Testis (tissue), 3 donors: ENCODE measurements around the gene GMPR. TPM values are rescaled to one million over a fixed set of nuclear protein-coding genes. Genes with fewer than 3 reads are reported as not detected.

ENCODE experiments used
- DNase-seq: peaks from one replicate; pipeline ENCODE4 v3.0.0-alpha.2; 2019
- H3K27ac ChIP-seq, 2 donors: fragments of 200-600 bp; sonication (generic); one replicate each; pipeline ENCODE4 v1.5.1; 2019
- H3K27me3 ChIP-seq: fragments of 200-600 bp; sonication (generic); one replicate; pipeline ENCODE4 v1.5.1; 2019
- H3K36me3 ChIP-seq: fragments of 200-600 bp; sonication (generic); one replicate; pipeline ENCODE4 v1.5.1; 2017; ENCODE audit warnings: low read depth; ENCODE audit errors: missing control alignments
- H3K4me1 ChIP-seq: fragments of 200-600 bp; sonication (generic); one replicate; pipeline ENCODE4 v1.5.1; 2019
- H3K4me3 ChIP-seq, 2 donors: fragments of 200-600 bp; sonication (generic); one replicate each; pipeline ENCODE4 v1.5.1; 2017 to 2019
- H3K9me3 ChIP-seq: fragments of 200-600 bp; sonication (generic); one replicate; pipeline ENCODE4 v1.5.1; 2017
- POLR2A ChIP-seq: fragments of 450-650 bp; IDR thresholded peaks from one replicate; pipeline ENCODE4 v1.6.1; 2017; ENCODE audit warnings: antibody characterized with exemption, mild to moderate bottlenecking, moderate library complexity
- WGBS, 2 donors: methylation state at CpG; one replicate each; pipeline ENCODE4 v1.1.5; 2018; 5-methylcytosine and 5-hydroxymethylcytosine counted together
- intact Hi-C: fragments of 100-400 bp; cut with DNase I; formaldehyde crosslinking; loops from one replicate; pipeline ENCODE4 v1.15.1; 2023; ENCODE audit warnings: low total_unique reads
- polyA plus RNA-seq: library from polyadenylated mRNA; stranded (reverse); fragments of 350-450 nt; fragmentation: Illumina TruSeq; extraction: RNeasy Lipid Tissue Mini Kit (QIAGEN cat#74804); gene quantifications from one replicate; pipeline ENCODE4 v1.2.3, GENCODE V29; 2014; ENCODE audit warnings: low read depth, low replicate concordance; ENCODE audit not compliant: insufficient read depth
- total RNA-seq, 2 donors: library from RNA; depleted of rRNA; stranded (reverse); fragments of >200 nt; gene quantifications; one replicate each; pipeline ENCODE4 v1.2.3, GENCODE V29; 2016
- TF ChIP-seq, protein P1 (sequence below), 3 experiments: fragments of 450-650 bp in 2 of 3; fragments of 200-600 bp in 1 of 3; sonication (generic) in 1 of 3; IDR thresholded peaks; one replicate each; pipeline ENCODE4 v1.5.1; 2016 to 2019; ENCODE audit warnings: antibody characterized with exemption in 3 of 3, mild to moderate bottlenecking in 2 of 3, moderate library complexity in 1 of 3

GMPR gene
- total and polyA plus RNA-seq, 3 donors from 2014 or later = 121 to 215 (median 164) TPM

DNA sequence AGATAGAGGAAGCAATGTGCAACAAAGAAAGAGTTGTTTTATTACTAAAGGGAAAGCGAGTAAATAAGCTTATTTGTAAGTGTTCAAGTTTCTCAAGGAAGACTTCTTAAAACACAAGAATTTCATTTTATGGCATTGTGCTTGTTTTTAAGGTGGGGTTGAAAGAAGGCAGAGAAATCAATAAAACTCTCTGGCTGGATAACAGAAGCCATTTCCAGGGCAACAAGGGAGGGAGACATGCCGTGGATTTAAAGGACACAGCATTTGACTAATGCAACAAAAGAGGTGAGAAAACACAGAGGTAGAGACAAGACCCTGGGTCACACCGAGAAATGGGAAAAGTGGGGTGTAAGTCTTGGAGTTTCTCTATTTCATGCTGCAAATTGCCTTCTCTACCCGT is 28.8 kb upstream of the GMPR start:
- intact Hi-C loops = no loop called here
- Histone ChIP-seq H3K4me1 (peaks cover 8% of the 10 kb centered on the region), H3K27me3 (no peaks in the 10 kb centered on the region), H3K9me3 (no peaks in the 10 kb centered on the region), H3K27ac (no peak overlapping the region), H3K4me3 (no peak overlapping the region), H3K36me3 (no peaks in the 10 kb centered on the region)
- DNase-seq = no peak
- WGBS, 2 donors = 69 to 72% methylated on average over 4 of the region's 4 CpGs
- no peak for TF ChIP-seq POLR2A
- TF ChIP-seq, protein P1, sequence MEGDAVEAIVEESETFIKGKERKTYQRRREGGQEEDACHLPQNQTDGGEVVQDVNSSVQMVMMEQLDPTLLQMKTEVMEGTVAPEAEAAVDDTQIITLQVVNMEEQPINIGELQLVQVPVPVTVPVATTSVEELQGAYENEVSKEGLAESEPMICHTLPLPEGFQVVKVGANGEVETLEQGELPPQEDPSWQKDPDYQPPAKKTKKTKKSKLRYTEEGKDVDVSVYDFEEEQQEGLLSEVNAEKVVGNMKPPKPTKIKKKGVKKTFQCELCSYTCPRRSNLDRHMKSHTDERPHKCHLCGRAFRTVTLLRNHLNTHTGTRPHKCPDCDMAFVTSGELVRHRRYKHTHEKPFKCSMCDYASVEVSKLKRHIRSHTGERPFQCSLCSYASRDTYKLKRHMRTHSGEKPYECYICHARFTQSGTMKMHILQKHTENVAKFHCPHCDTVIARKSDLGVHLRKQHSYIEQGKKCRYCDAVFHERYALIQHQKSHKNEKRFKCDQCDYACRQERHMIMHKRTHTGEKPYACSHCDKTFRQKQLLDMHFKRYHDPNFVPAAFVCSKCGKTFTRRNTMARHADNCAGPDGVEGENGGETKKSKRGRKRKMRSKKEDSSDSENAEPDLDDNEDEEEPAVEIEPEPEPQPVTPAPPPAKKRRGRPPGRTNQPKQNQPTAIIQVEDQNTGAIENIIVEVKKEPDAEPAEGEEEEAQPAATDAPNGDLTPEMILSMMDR (IDR thresholded peaks at IDR 0.05) = no peak

DNA sequence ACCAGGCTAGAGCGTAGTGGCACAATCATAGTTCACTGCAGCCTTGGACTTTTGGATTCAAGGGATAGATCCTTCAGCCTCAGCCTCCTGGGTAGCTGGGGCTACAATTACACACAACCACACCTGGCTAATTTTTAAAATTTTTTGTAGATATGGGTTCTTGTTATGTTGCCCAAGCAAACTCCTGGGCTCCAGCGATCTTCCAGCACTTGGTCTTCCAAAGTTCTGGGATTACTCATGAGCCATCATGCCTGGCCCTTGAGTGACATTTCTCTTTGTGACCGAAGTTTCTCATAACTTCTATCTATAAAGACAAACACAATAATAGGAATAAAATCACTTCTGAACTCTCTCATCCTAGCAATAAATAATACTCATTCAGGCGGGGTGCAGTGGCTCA is 26.1 kb upstream of the GMPR start:
- Histone ChIP-seq H3K9me3 (no peaks in the 10 kb centered on the region), H3K27me3 (no peaks in the 10 kb centered on the region), H3K27ac (no peak overlapping the region), H3K36me3 (no peaks in the 10 kb centered on the region), H3K4me1 (peaks cover 14% of the 10 kb centered on the region), H3K4me3 (no peak overlapping the region)
- 91 to 98% methylated on average over 4 of the region's 4 CpGs for WGBS, 2 donors
- TF ChIP-seq, protein P1 (IDR thresholded peaks at IDR 0.05) = no peak
- TF ChIP-seq POLR2A = no peak
- DNase-seq = no peak
- intact Hi-C loops = no loop called here

DNA sequence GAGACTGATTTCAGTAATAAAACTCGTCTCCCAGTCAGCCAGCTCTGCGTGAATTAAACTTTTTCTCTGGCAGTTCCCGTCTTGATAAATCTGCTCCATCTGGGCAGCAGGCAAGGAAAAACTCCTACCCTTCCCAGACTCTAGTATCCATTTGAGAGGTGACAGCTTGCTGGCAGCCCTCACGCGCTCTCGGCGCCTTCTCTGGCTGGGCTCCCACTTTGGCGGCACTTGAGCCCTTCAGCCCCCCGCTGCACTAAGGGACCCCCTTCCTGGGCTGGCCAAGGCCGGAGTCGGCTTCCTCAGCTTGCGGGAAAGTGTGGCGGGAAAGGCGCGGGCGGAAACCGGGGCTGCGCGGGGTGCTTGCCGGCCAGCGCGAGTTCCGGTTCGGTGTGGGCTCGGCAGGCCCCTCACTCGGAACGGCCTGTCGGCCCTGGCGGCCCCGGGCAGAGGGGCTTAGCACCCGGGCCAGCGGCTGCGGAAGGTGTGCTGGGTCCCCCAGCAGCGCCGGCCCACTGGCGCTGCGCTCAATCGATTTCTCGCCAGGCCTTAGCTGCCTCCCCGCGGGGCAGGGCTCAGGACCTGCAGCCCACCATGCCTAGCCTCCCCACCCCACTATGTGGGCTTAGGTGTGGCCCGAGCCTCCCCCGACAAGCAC is 21.8 kb upstream of the GMPR start:
- H3K36me3 ChIP-seq = no peaks in the 10 kb centered on the region
- H3K27ac ChIP-seq = peak overlapping the region in 1 of 2 donors; percentile 14
- peak overlapping the region; percentile 29 to 42 for H3K4me3 ChIP-seq
- no peak for TF ChIP-seq POLR2A
- TF ChIP-seq, protein P1 (IDR thresholded peaks at IDR 0.05) = no peak
- 4 to 43% methylated on average over 3 to 43 of the region's 43 CpGs for WGBS, 2 donors
- no peaks in the 10 kb centered on the region for H3K27me3 ChIP-seq
- H3K9me3 ChIP-seq = no peaks in the 10 kb centered on the region
- DNase-seq = peak; percentile 47
- intact Hi-C loops = no loop called here
- peaks cover 14% of the 10 kb centered on the region for H3K4me1 ChIP-seq

DNA sequence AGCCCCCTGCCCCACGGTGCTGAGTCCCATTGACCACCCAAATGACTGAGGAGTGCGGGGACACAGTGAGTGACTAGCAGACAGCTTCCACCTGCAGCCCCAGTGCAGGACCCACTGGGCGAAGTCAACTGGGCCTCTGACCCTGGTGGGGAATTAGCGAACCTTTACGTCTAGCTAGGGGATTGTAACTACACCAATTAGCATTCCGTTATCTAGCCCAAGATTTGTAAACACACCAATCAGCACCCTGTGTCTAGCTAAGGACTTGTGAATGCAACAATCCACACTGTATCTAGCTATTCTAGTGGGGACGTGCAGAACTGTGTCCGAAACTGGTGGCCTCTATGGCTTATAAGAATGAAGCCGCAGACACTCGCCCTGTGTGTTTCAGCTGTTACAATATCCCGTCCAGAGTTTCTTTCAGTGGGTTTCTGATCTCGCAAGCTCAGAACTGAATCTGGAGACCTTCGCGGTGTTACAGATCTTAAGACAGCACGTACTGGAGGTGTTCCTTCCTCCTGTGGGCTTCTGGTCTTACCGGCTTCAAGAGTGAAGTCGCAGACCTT is 21.1 kb upstream of the GMPR start:
- 72 to 86% methylated on average over 16 to 17 of the region's 17 CpGs for WGBS, 2 donors
- intact Hi-C loops = no loop called here
- no peaks in the 10 kb centered on the region for H3K36me3 ChIP-seq

More for the DNA sequence above, 21.1 kb upstream of the GMPR start:
- Histone ChIP-seq H3K9me3 (no peaks in the 10 kb centered on the region), H3K4me3 (peak overlapping the region; percentile 29 to 42), H3K27ac (no peak overlapping the region), H3K4me1 (peaks cover 14% of the 10 kb centered on the region), H3K27me3 (no peaks in the 10 kb centered on the region)
- DNase-seq = peak; percentile 44
- TF ChIP-seq, protein P1 (IDR thresholded peaks at IDR 0.05) = no peak
- TF ChIP-seq POLR2A = no peak
